ENCODE data around the gene DGCR6L. TPM values are rescaled to one million over a fixed set of nuclear protein-coding genes. Genes with fewer than 3 reads are reported as not detected.
"Not testable (repeated sequence)": the region's sequence is repeated elsewhere in the genome, so short reads cannot be mapped to it uniquely, and the experiment has no call there.

The DGCR6L gene
- total and polyA plus RNA-seq, 2 donors = 61.6 to 62.1 TPM

- not testable (repeated sequence) for H3K27ac ChIP-seq (ENCODE audit: low read depth in 1 of 2, low read length in 1 of 2); DNase-seq (ENCODE audit: low read depth in 6 of 9, low spot score in 9 of 9); H3K9me3 ChIP-seq (ENCODE audit: control insufficient read depth in 2 of 2, insufficient read depth in 1 of 2, low read length in 1 of 2); H3K36me3 ChIP-seq (ENCODE audit: control insufficient read depth in 2 of 2, insufficient read depth in 2 of 2, low read length in 1 of 2); H3K4me3 ChIP-seq (ENCODE audit: low read length in 2 of 2); H3K4me1 ChIP-seq (ENCODE audit: control insufficient read depth in 2 of 2, insufficient read depth in 2 of 2, low read length in 2 of 2); H3K27me3 ChIP-seq (ENCODE audit: control insufficient read depth in 2 of 2, insufficient read depth in 1 of 2, low read length in 1 of 2)
- 90% methylated on average over 3 of the region's 3 CpGs for WGBS
Measured at GRCh38 chr22:20337807-20338206, 17.9 kb upstream of the DGCR6L start.

- H3K36me3 ChIP-seq (ENCODE audit: control insufficient read depth in 2 of 2, insufficient read depth in 2 of 2, low read length in 1 of 2); DNase-seq (ENCODE audit: low read depth in 6 of 9, low spot score in 9 of 9); H3K27me3 ChIP-seq (ENCODE audit: control insufficient read depth in 2 of 2, insufficient read depth in 1 of 2, low read length in 1 of 2); H3K4me1 ChIP-seq (ENCODE audit: control insufficient read depth in 2 of 2, insufficient read depth in 2 of 2, low read length in 2 of 2); H3K4me3 ChIP-seq (ENCODE audit: low read length in 2 of 2); H3K27ac ChIP-seq (ENCODE audit: low read depth in 1 of 2, low read length in 1 of 2); H3K9me3 ChIP-seq (ENCODE audit: control insufficient read depth in 2 of 2, insufficient read depth in 1 of 2, low read length in 1 of 2): not testable (repeated sequence)
- 98% methylated on average over 1 of the region's 1 CpG for WGBS
Measured at GRCh38 chr22:20336561-20336960, 16.7 kb upstream of the DGCR6L start.

GRCh38 chr22:20328569-20328930, 8.7 kb upstream of the DGCR6L start:
- 52% methylated on average over 5 of the region's 5 CpGs for WGBS
- not testable (repeated sequence) for DNase-seq (ENCODE audit: low read depth in 6 of 9, low spot score in 9 of 9); H3K36me3 ChIP-seq (ENCODE audit: control insufficient read depth in 2 of 2, insufficient read depth in 2 of 2, low read length in 1 of 2); H3K27ac ChIP-seq (ENCODE audit: low read depth in 1 of 2, low read length in 1 of 2); H3K27me3 ChIP-seq (ENCODE audit: control insufficient read depth in 2 of 2, insufficient read depth in 1 of 2, low read length in 1 of 2); H3K4me1 ChIP-seq (ENCODE audit: control insufficient read depth in 2 of 2, insufficient read depth in 2 of 2, low read length in 2 of 2); H3K9me3 ChIP-seq (ENCODE audit: control insufficient read depth in 2 of 2, insufficient read depth in 1 of 2, low read length in 1 of 2); H3K4me3 ChIP-seq (ENCODE audit: low read length in 2 of 2)

DNA sequence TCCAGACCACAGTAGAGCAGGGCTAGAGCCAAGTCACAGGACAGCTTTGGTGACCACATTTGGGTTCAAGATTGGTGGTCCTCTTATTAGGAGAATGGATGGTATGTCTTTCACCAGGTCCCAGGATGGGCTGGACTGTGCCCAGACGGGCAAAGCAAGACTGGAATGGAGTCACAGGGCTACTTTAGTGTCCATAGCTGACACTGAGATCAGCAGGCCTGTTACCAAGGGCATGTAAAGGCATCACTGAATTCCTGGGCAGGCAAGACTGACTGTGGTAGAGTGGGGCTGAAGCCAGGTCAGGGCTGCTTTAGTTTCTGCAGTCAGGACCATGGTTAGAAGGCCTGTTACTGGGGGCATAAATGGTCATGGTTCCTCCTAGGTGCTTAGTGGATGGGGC, 6.1 kb upstream of the DGCR6L start:
- 95% methylated on average over 1 of the region's 1 CpG for WGBS
- not testable (repeated sequence) for DNase-seq (ENCODE audit: low read depth in 6 of 9, low spot score in 9 of 9); H3K9me3 ChIP-seq (ENCODE audit: control insufficient read depth in 2 of 2, insufficient read depth in 1 of 2, low read length in 1 of 2); H3K36me3 ChIP-seq (ENCODE audit: control insufficient read depth in 2 of 2, insufficient read depth in 2 of 2, low read length in 1 of 2); H3K27me3 ChIP-seq (ENCODE audit: control insufficient read depth in 2 of 2, insufficient read depth in 1 of 2, low read length in 1 of 2); H3K27ac ChIP-seq (ENCODE audit: low read depth in 1 of 2, low read length in 1 of 2); H3K4me3 ChIP-seq (ENCODE audit: low read length in 2 of 2)
- H3K4me1 ChIP-seq (ENCODE audit: control insufficient read depth in 2 of 2, insufficient read depth in 2 of 2, low read length in 2 of 2) = peaks cover 0 to 23% of the 10 kb centered on the region in 2 donors

- H3K27ac ChIP-seq (ENCODE audit: low read depth in 1 of 2, low read length in 1 of 2) = peak overlapping the region in 1 of 2 donors; percentile 67
- no peak overlapping the region for H3K4me3 ChIP-seq (ENCODE audit: low read length in 2 of 2)
- no peaks in the 10 kb centered on the region for H3K27me3 ChIP-seq (ENCODE audit: control insufficient read depth in 2 of 2, insufficient read depth in 1 of 2, low read length in 1 of 2)
- H3K4me1 ChIP-seq (ENCODE audit: control insufficient read depth in 2 of 2, insufficient read depth in 2 of 2, low read length in 2 of 2) = peaks cover 4 to 34% of the 10 kb centered on the region in 2 donors
- peak in 2 of 9 donors; percentile 37 to 67 for DNase-seq (ENCODE audit: low read depth in 6 of 9, low spot score in 9 of 9)
- H3K36me3 ChIP-seq (ENCODE audit: control insufficient read depth in 2 of 2, insufficient read depth in 2 of 2, low read length in 1 of 2) = no peaks in the 10 kb centered on the region
- 87% methylated on average over 5 of the region's 5 CpGs for WGBS
- peaks cover 0 to 4% of the 10 kb centered on the region in 2 donors for H3K9me3 ChIP-seq (ENCODE audit: control insufficient read depth in 2 of 2, insufficient read depth in 1 of 2, low read length in 1 of 2)
Measured at GRCh38 chr22:20324139-20324516, 4.3 kb upstream of the DGCR6L start.

GRCh38 chr22:20321552-20322211, 1.8 kb upstream of the DGCR6L start:
- not testable (repeated sequence) for H3K27me3 ChIP-seq (ENCODE audit: control insufficient read depth in 2 of 2, insufficient read depth in 1 of 2, low read length in 1 of 2); H3K9me3 ChIP-seq (ENCODE audit: control insufficient read depth in 2 of 2, insufficient read depth in 1 of 2, low read length in 1 of 2); DNase-seq (ENCODE audit: low read depth in 6 of 9, low spot score in 9 of 9); H3K4me3 ChIP-seq (ENCODE audit: low read length in 2 of 2); H3K27ac ChIP-seq (ENCODE audit: low read depth in 1 of 2, low read length in 1 of 2); H3K36me3 ChIP-seq (ENCODE audit: control insufficient read depth in 2 of 2, insufficient read depth in 2 of 2, low read length in 1 of 2)
- peaks cover 7 to 49% of the 10 kb centered on the region in 2 donors for H3K4me1 ChIP-seq (ENCODE audit: control insufficient read depth in 2 of 2, insufficient read depth in 2 of 2, low read length in 2 of 2)
- WGBS = 95% methylated on average over 7 of the region's 7 CpGs

- not testable (repeated sequence) for DNase-seq (ENCODE audit: low read depth in 6 of 9, low spot score in 9 of 9); H3K36me3 ChIP-seq (ENCODE audit: control insufficient read depth in 2 of 2, insufficient read depth in 2 of 2, low read length in 1 of 2); H3K9me3 ChIP-seq (ENCODE audit: control insufficient read depth in 2 of 2, insufficient read depth in 1 of 2, low read length in 1 of 2); H3K27ac ChIP-seq (ENCODE audit: low read depth in 1 of 2, low read length in 1 of 2); H3K27me3 ChIP-seq (ENCODE audit: control insufficient read depth in 2 of 2, insufficient read depth in 1 of 2, low read length in 1 of 2)
- Histone ChIP-seq H3K4me3 (ENCODE audit: low read length in 2 of 2) (peak overlapping the region; percentile 77 to 88), H3K4me1 (ENCODE audit: control insufficient read depth in 2 of 2, insufficient read depth in 2 of 2, low read length in 2 of 2) (peaks cover 7 to 49% of the 10 kb centered on the region in 2 donors)
- WGBS = 65% methylated on average over 20 of the region's 20 CpGs
Measured at GRCh38 chr22:20320659-20321551, 1.0 kb upstream of the DGCR6L start.

GRCh38 chr22:20319041-20319744, 667 bp downstream of the DGCR6L start:
- Histone ChIP-seq H3K36me3 (ENCODE audit: control insufficient read depth in 2 of 2, insufficient read depth in 2 of 2, low read length in 1 of 2) (peaks cover 0 to 7% of the 10 kb centered on the region in 2 donors), H3K4me3 (ENCODE audit: low read length in 2 of 2) (peak overlapping the region; percentile 77 to 88), H3K4me1 (ENCODE audit: control insufficient read depth in 2 of 2, insufficient read depth in 2 of 2, low read length in 2 of 2) (peaks cover 7 to 49% of the 10 kb centered on the region in 2 donors), H3K27me3 (ENCODE audit: control insufficient read depth in 2 of 2, insufficient read depth in 1 of 2, low read length in 1 of 2) (no peaks in the 10 kb centered on the region), H3K9me3 (ENCODE audit: control insufficient read depth in 2 of 2, insufficient read depth in 1 of 2, low read length in 1 of 2) (peaks cover 0 to 4% of the 10 kb centered on the region in 2 donors), H3K27ac (ENCODE audit: low read depth in 1 of 2, low read length in 1 of 2) (peak overlapping the region in 1 of 2 donors; percentile 61)
- 11% methylated on average over 32 of the region's 32 CpGs for WGBS
- DNase-seq (ENCODE audit: low read depth in 6 of 9, low spot score in 9 of 9) = peak in 1 of 9 donors; percentile 42
